ENCODE data around the gene CLEC17A. TPM values are rescaled to one million over a fixed set of nuclear protein-coding genes. Genes with fewer than 3 reads are reported as not detected.
A peak's percentile ranks its signal among the peaks of the same experiment; 100 is the strongest.
"Not testable (repeated sequence)": the region's sequence is repeated elsewhere in the genome, so short reads cannot be mapped to it uniquely, and the experiment has no call there.

The CLEC17A gene
- total and polyA plus RNA-seq, 8 donors, result 0.10 to 0.33 (median 0.14) TPM; not detected in 2

GRCh38 chr19:14599548-14600147 is 16.8 kb downstream of the CLEC17A start:
- ATAC-seq (no peak), DNase-seq (no peak)
- Histone ChIP-seq H3K9me3 (peaks cover 0 to 7% of the 10 kb centered on the region in 2 donors), H3K27me3 (no peaks in the 10 kb centered on the region), H3K4me1 (no peaks in the 10 kb centered on the region), H3K4me3 (no peak overlapping the region), H3K36me3 (no peaks in the 10 kb centered on the region), H3K27ac (no peak overlapping the region)
- intact Hi-C loops (cut with DNase I), result no loop called here
- TF ChIP-seq, protein P1, sequence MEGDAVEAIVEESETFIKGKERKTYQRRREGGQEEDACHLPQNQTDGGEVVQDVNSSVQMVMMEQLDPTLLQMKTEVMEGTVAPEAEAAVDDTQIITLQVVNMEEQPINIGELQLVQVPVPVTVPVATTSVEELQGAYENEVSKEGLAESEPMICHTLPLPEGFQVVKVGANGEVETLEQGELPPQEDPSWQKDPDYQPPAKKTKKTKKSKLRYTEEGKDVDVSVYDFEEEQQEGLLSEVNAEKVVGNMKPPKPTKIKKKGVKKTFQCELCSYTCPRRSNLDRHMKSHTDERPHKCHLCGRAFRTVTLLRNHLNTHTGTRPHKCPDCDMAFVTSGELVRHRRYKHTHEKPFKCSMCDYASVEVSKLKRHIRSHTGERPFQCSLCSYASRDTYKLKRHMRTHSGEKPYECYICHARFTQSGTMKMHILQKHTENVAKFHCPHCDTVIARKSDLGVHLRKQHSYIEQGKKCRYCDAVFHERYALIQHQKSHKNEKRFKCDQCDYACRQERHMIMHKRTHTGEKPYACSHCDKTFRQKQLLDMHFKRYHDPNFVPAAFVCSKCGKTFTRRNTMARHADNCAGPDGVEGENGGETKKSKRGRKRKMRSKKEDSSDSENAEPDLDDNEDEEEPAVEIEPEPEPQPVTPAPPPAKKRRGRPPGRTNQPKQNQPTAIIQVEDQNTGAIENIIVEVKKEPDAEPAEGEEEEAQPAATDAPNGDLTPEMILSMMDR (IDR thresholded peaks at IDR 0.05), result no peak

DNA sequence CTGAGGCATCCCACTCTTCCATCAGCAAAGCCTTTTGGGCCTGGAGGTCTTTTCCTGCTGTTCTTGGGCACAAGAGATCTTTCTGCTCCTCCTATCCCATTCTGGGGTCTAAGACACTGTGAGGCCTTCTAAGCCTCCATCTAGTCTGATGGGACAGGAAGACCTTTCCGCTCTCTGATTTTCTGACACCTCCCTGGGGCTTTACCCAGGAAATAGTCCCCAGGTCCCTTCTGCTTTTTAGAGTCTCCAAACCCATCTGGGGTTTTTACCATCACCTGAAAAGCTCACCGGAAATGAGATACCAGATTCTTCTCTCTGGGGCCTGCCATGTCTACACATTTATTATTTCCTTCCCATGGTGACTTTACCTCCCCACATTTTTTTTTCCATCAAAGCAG is 21.1 kb downstream of the CLEC17A start:
- intact Hi-C loops (cut with DNase I), result no loop called here
- TF ChIP-seq, protein P1 (IDR thresholded peaks at IDR 0.05), result no peak
- no peak overlapping the region for H3K27ac ChIP-seq

DNA sequence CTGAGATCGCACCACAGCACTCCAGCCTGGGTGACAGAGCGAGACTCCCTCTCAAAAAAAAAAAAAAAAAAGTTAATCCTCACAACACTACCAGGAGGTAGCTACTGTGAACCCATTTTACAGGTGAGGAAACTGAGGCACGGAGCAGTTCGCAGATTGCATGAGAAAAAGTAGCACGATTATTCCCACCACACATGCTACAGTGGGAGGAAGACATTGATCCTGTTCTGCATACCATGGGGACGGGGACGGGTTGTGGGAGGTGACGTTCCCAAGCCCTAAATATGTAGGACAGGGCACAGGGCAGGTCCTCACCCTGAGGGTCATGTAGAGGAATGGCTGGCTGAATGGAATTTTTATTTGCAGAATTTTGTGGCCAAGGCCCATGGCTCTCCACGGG is 23.7 kb downstream of the CLEC17A start:
- no peak overlapping the region for H3K4me3 ChIP-seq
- DNase-seq, result no peak
- H3K9me3 ChIP-seq, result peaks cover 0 to 7% of the 10 kb centered on the region in 2 donors
- no peak for ATAC-seq
- H3K27ac ChIP-seq, result no peak overlapping the region
- H3K27me3 ChIP-seq, result no peaks in the 10 kb centered on the region
- TF ChIP-seq, protein P1 (IDR thresholded peaks at IDR 0.05), result no peak
- peaks cover 0 to 16% of the 10 kb centered on the region in 2 donors for H3K4me1 ChIP-seq
- intact Hi-C loops (cut with DNase I), result no loop called here
- no peaks in the 10 kb centered on the region for H3K36me3 ChIP-seq

More for the DNA sequence above, 21.1 kb downstream of the CLEC17A start:
- no peaks in the 10 kb centered on the region for H3K36me3 ChIP-seq
- H3K4me3 ChIP-seq, result no peak overlapping the region
- ATAC-seq (no peak), DNase-seq (no peak)
- peaks cover 0 to 9% of the 10 kb centered on the region in 2 donors for H3K4me1 ChIP-seq
- peaks cover 0 to 7% of the 10 kb centered on the region in 2 donors for H3K9me3 ChIP-seq
- H3K27me3 ChIP-seq, result no peaks in the 10 kb centered on the region

GRCh38 chr19:14611051-14611450 is 28.2 kb downstream of the CLEC17A start:
- no peaks in the 10 kb centered on the region for H3K36me3 ChIP-seq
- H3K27ac ChIP-seq, result no peak overlapping the region
- no peak overlapping the region for H3K4me3 ChIP-seq
- ATAC-seq (no peak), DNase-seq (no peak)
- H3K9me3 ChIP-seq, result no peaks in the 10 kb centered on the region
- H3K4me1 ChIP-seq, result peaks cover 0 to 46% of the 10 kb centered on the region in 2 donors
- no peaks in the 10 kb centered on the region for H3K27me3 ChIP-seq
- TF ChIP-seq, protein P1 (IDR thresholded peaks at IDR 0.05), result no peak
- intact Hi-C loops (cut with DNase I), result no loop called here

GRCh38 chr19:14612242-14612641 is 29.4 kb downstream of the CLEC17A start:
- intact Hi-C loops (cut with DNase I); H3K27me3 ChIP-seq; DNase-seq; ATAC-seq; H3K9me3 ChIP-seq; H3K36me3 ChIP-seq; H3K27ac ChIP-seq; H3K4me3 ChIP-seq: not testable (repeated sequence)
- H3K4me1 ChIP-seq, result peaks cover 0 to 54% of the 10 kb centered on the region in 2 donors

DNA sequence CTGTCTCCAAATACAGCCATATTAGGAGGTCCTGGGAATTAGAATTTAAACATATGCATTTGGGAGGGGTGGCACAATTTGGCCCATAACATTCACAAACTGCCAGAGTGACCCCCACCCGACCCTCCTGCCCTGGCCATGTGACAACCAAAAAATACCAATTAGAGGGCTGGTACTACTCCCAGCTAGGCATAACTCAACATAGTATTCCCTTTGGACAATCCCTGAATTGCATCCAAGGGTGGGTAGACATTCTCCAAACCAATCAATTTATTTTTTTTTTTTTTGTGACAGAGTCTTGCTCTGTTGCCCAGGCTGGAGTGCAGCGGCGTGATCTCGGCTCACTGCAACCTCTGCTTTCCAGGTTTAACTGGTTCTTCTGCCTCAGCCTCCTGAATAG is 29.8 kb downstream of the CLEC17A start:
- no peak overlapping the region for H3K4me3 ChIP-seq
- no peaks in the 10 kb centered on the region for H3K9me3 ChIP-seq
- no peak overlapping the region for H3K27ac ChIP-seq
- DNase-seq (no peak), ATAC-seq (no peak)
- H3K36me3 ChIP-seq, result no peaks in the 10 kb centered on the region
- peaks cover 0 to 54% of the 10 kb centered on the region in 2 donors for H3K4me1 ChIP-seq
- no peaks in the 10 kb centered on the region for H3K27me3 ChIP-seq
- TF ChIP-seq, protein P1 (IDR thresholded peaks at IDR 0.05), result no peak
- intact Hi-C loops (cut with DNase I), result no loop called here

- H3K4me3 ChIP-seq; ATAC-seq; H3K9me3 ChIP-seq; DNase-seq; H3K27me3 ChIP-seq; intact Hi-C loops (cut with DNase I); H3K36me3 ChIP-seq: not testable (repeated sequence)
- peak overlapping the region in 1 of 2 donors; percentile 68 for H3K27ac ChIP-seq
- H3K4me1 ChIP-seq, result peaks cover 0 to 49% of the 10 kb centered on the region in 2 donors
Measured at GRCh38 chr19:14613399-14614098, 30.7 kb downstream of the CLEC17A start.

Data from left lung (tissue), 10 donors.